ENCODE results near the gene IGFBP5.

IGFBP5 gene

DNA sequence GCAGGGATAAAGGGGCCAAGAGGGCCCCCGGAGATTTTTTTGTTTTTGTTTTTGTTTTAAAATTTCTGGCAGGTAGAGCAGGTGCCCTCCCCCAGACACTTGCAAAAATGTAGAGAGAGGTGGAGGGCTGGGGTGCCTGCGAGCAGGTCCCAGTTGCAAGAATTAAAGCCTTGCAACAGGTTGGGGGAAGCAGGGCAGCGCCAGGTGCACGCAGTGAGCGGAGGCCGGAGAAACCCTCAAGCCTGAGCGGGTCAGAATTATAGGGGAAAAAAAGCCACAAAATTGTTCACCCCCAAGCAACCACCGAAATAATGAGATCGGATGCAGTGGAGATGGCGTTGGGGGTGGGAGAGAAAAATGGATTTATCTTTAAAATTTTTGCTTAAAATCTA, 527 bp downstream of the IGFBP5 start:
- Histone ChIP-seq H3K36me3 (ENCODE audit: control insufficient read depth, low read depth, low read length) (no peaks in the 10 kb centered on the region), H3K9ac (ENCODE audit: low read length) (peak overlapping the region; percentile 53), H3K9me3 (ENCODE audit: control insufficient read depth, low read depth, low read length) (no peaks in the 10 kb centered on the region), H3K27ac (ENCODE audit: low read length) (no peak overlapping the region), H3K4me1 (ENCODE audit: control insufficient read depth, low read depth, low read length) (peaks cover 17% of the 10 kb centered on the region), H3K27me3 (ENCODE audit: control insufficient read depth, insufficient read depth, low read length) (peaks cover 53% of the 10 kb centered on the region), H3K4me3 (ENCODE audit: low read length) (peak overlapping the region; percentile 90)

DNA sequence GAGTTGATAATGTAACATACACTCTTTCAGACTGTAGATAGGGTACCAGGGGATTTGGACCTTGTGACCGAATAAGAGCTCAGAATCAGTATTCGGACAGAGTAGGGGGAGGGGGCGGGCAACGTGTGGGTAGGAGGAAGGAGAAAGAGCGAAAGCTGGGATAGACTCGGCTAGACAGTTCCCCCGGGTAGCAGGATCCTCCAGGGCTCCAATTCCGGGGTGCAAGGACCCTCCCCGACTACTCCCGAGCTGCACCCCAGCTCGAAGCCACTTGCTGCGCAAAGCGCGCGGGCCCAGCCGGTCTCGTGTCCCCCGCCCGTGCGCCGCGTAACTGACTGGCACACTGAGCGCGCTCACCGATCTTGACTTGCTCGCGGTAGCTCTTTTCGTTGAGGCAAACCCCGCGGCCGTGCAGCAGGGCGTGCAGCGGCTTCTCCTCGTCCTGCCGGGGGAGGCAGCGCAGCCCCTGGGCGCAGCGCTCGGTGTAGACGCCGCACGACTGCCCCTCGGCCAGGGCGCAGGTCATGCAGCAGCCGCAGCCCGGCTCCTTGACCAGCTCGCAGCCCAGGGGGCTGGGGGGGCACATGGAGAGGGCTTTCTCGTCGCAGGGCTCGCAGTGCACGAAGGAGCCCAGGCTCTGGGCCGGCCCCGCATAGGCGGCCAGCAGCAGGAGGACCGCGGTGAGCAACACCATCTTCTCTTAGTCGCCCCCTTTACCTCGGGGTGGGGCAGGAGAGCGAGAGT, 1.1 kb downstream of the IGFBP5 start:
- Histone ChIP-seq H3K9me3 (ENCODE audit: control insufficient read depth, low read depth, low read length) (no peaks in the 10 kb centered on the region), H3K9ac (ENCODE audit: low read length) (peak overlapping the region; percentile 31), H3K27ac (ENCODE audit: low read length) (no peak overlapping the region), H3K27me3 (ENCODE audit: control insufficient read depth, insufficient read depth, low read length) (peaks cover 54% of the 10 kb centered on the region), H3K4me3 (ENCODE audit: low read length) (peak overlapping the region; percentile 90), H3K36me3 (ENCODE audit: control insufficient read depth, low read depth, low read length) (no peaks in the 10 kb centered on the region), H3K4me1 (ENCODE audit: control insufficient read depth, low read depth, low read length) (peaks cover 17% of the 10 kb centered on the region)

DNA sequence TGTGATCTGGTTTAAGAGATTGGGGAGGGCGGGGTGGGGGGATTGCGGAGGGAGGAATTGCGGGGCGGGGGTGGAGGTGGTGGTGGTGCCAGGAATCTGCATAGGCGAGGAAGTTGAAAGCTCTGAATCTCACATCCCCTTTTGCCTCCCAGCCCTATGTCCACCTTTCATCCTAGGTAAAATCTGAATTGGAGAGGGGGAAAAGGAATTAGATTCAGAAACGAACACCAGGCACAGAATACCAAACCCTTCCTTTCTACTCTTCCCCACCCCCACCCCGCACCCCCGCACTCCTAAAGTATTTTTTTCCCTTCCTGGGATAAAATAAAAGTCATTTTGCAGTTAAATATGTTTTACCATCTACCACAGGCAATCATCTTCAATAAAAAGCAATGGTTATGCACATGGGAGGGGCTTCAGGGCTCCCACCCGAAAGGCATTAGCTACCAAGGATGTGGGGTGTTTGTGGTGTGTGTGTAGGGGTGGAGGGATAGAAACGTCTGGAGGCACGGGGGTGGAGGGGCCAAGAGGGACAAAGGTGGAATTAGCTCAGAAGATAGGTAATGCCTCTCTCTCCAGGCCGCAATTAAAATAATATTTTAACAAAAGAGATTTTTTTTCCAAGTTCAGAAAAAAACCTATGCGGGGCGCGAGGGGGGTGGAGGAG, 1.8 kb downstream of the IGFBP5 start:
- H3K4me3 ChIP-seq (ENCODE audit: low read length), result peak overlapping the region; percentile 90
- peaks cover 54% of the 10 kb centered on the region for H3K27me3 ChIP-seq (ENCODE audit: control insufficient read depth, insufficient read depth, low read length)
- no peak overlapping the region for H3K27ac ChIP-seq (ENCODE audit: low read length)
- peak overlapping the region; percentile 31 for H3K9ac ChIP-seq (ENCODE audit: low read length)
- no peaks in the 10 kb centered on the region for H3K9me3 ChIP-seq (ENCODE audit: control insufficient read depth, low read depth, low read length)
- H3K36me3 ChIP-seq (ENCODE audit: control insufficient read depth, low read depth, low read length), result no peaks in the 10 kb centered on the region
- H3K4me1 ChIP-seq (ENCODE audit: control insufficient read depth, low read depth, low read length), result peaks cover 17% of the 10 kb centered on the region

DNA sequence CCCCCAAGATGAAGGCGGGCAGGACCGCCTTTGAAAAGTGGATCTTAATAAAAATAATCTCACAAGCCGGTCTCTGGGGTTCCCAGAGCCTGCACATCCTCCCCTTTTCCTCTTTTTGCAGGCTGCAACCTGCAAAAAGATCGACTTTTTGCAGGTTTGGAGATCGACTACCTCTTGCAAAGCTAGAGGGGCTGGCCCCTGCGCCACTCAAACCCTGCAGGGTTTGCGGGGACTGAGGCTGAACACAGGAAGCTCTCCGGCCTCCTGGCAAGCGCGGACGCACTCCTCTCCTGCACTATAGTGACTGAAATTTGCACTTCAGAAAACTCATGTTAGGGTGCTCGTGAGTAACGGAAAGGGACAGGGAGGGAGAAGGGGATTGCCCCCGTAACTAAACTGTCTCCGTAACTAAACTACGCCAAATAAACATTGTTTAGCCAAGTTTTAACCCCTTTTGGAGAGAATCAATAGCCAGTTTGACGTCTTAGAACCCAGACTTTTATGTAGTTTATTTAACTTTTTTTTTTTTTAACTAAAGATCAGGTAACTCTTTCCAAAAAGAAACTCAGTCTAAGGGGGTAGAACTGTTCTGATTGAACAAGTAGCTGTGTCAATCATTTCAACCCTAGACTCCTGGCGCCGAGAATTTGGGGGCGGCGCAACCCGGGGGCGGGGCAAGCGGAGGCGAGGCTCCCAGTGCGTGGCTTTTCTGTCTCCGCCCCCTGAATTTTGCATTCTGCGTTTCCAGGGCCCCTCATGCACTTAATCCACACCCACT, 2.5 kb downstream of the IGFBP5 start:
- no peak overlapping the region for H3K27ac ChIP-seq (ENCODE audit: low read length)
- peak overlapping the region; percentile 90 for H3K4me3 ChIP-seq (ENCODE audit: low read length)
- no peaks in the 10 kb centered on the region for H3K36me3 ChIP-seq (ENCODE audit: control insufficient read depth, low read depth, low read length)
- peaks cover 17% of the 10 kb centered on the region for H3K4me1 ChIP-seq (ENCODE audit: control insufficient read depth, low read depth, low read length)
- peaks cover 54% of the 10 kb centered on the region for H3K27me3 ChIP-seq (ENCODE audit: control insufficient read depth, insufficient read depth, low read length)
- H3K9me3 ChIP-seq (ENCODE audit: control insufficient read depth, low read depth, low read length), result no peaks in the 10 kb centered on the region
- H3K9ac ChIP-seq (ENCODE audit: low read length), result peak overlapping the region; percentile 37

DNA sequence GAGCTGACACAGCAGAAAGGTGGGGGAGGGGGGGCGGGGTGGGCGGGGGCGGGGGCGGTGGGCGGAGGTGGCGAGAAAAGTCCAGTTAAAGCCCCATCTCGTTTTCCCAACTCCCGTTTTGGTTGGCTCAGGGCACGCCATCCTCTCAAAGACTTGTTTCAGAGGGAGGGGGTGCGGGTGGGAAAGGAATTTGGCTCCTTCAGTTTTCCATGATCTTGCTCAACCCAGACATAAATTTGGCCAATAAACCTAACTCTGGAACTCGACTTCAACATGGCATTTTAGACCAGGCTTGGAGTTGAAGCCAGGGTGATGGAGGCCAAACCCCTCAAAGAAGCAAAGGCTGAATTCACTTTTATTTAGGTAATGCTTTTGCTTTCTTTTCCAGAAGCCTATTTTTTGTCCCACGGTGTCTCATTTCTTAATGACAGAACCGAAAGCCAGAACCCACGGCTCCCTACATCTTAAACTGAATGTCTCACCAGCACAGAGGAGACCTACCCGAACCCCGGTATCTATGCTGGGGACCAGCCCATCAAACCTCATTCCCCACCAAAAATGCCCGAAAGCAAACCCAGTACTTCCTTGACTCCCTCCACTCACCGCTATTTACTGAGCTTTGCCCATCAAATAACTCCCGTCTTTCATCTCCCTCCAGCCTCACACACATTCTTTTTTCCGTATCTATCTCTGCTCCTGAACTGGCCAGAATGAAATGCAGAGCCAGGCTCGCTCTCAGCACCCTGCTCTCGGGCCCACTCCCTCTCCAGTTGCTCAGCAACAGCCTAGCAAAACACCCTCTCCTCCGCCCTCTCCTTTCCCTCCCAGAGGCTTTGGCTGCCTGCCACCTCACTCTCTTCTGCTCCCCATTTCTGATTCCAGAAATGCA, 4.3 kb downstream of the IGFBP5 start:
- H3K4me1 ChIP-seq (ENCODE audit: control insufficient read depth, low read depth, low read length), result peaks cover 17% of the 10 kb centered on the region
- no peak overlapping the region for H3K27ac ChIP-seq (ENCODE audit: low read length)
- no peaks in the 10 kb centered on the region for H3K36me3 ChIP-seq (ENCODE audit: control insufficient read depth, low read depth, low read length)
- peaks cover 43% of the 10 kb centered on the region for H3K27me3 ChIP-seq (ENCODE audit: control insufficient read depth, insufficient read depth, low read length)
- no peaks in the 10 kb centered on the region for H3K9me3 ChIP-seq (ENCODE audit: control insufficient read depth, low read depth, low read length)
- no peak overlapping the region for H3K9ac ChIP-seq (ENCODE audit: low read length)
- peak overlapping the region; percentile 90 for H3K4me3 ChIP-seq (ENCODE audit: low read length)

DNA sequence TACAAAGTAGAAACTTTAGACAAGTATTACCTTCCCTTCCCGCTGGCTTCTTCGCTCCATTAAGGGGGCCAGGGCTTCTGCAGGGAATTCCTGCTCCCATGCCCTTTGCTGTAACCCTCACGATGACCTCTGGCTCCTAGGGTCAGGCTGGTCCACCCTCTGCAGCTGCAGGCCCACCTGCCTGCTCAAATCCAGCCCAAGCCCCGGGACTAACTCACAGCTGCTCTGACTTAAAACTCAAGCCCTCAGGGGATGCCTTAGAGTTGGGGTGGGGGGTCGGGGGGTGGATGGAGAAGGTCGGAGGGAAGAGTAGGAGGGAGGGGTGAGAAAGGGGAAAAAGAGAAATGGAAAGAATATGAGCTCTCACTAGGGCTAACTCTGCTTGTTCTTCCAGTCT, 4.9 kb downstream of the IGFBP5 start:
- H3K27ac ChIP-seq (ENCODE audit: low read length), result no peak overlapping the region
- no peaks in the 10 kb centered on the region for H3K9me3 ChIP-seq (ENCODE audit: control insufficient read depth, low read depth, low read length)
- H3K36me3 ChIP-seq (ENCODE audit: control insufficient read depth, low read depth, low read length), result no peaks in the 10 kb centered on the region
- peaks cover 38% of the 10 kb centered on the region for H3K27me3 ChIP-seq (ENCODE audit: control insufficient read depth, insufficient read depth, low read length)
- no peak overlapping the region for H3K9ac ChIP-seq (ENCODE audit: low read length)
- peaks cover 17% of the 10 kb centered on the region for H3K4me1 ChIP-seq (ENCODE audit: control insufficient read depth, low read depth, low read length)
- no peak overlapping the region for H3K4me3 ChIP-seq (ENCODE audit: low read length)

DNA sequence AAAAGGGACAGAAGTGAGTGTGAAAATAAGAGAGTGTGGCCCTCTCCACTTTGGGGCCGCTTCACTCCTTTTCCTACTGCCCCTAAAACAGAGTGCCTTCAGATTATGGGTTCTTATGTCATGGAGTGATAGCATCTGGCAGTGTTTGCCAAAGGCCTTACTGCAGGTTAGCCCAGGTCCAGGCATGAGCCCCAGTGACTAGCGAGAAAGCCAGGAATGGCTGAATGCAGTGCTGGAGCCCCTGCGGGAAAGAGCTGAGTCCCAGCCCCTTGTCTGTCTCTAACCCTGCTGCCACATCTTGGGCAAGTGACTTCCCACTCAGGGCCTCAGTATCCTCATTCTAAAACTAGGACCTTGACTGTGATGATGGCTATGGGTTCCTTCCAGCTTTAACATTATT, 6.0 kb downstream of the IGFBP5 start:
- peaks cover 27% of the 10 kb centered on the region for H3K27me3 ChIP-seq (ENCODE audit: control insufficient read depth, insufficient read depth, low read length)
- peaks cover 15% of the 10 kb centered on the region for H3K4me1 ChIP-seq (ENCODE audit: control insufficient read depth, low read depth, low read length)
- H3K27ac ChIP-seq (ENCODE audit: low read length), result no peak overlapping the region
- no peaks in the 10 kb centered on the region for H3K9me3 ChIP-seq (ENCODE audit: control insufficient read depth, low read depth, low read length)
- H3K9ac ChIP-seq (ENCODE audit: low read length), result no peak overlapping the region
- H3K4me3 ChIP-seq (ENCODE audit: low read length), result no peak overlapping the region
- H3K36me3 ChIP-seq (ENCODE audit: control insufficient read depth, low read depth, low read length), result no peaks in the 10 kb centered on the region

DNA sequence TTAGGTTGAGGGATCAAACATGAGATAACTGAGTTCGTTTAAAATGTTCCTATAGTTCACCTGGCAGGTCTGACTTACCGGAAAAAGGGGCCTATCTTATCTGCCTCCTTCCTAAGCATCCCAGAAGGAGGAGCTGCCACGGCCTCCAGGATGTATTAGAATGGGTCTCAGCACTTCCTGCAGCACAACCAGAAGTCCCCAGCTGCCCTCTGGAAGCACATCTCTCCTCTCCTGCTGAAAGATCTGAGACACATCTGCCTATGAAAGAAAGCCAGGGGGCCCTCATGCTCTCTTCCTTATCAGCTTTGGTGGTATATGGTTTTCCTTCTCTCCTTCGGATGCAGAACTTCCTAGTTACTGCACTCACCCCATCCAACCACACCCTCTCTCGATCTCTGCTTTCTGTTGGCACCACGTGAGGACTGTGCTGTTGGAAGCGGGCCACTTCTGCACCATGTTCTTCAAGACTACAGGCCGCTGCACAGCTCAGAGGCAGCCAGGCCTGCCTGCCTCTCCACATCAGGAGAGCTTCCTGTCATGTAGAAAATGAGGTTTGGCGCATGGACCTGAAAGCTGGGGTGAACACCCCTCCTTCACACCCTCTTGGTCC, 6.5 kb downstream of the IGFBP5 start:
- H3K4me3 ChIP-seq (ENCODE audit: low read length), result no peak overlapping the region
- no peak overlapping the region for H3K27ac ChIP-seq (ENCODE audit: low read length)
- no peaks in the 10 kb centered on the region for H3K36me3 ChIP-seq (ENCODE audit: control insufficient read depth, low read depth, low read length)
- peaks cover 15% of the 10 kb centered on the region for H3K4me1 ChIP-seq (ENCODE audit: control insufficient read depth, low read depth, low read length)
- H3K9ac ChIP-seq (ENCODE audit: low read length), result no peak overlapping the region
- peaks cover 22% of the 10 kb centered on the region for H3K27me3 ChIP-seq (ENCODE audit: control insufficient read depth, insufficient read depth, low read length)
- H3K9me3 ChIP-seq (ENCODE audit: control insufficient read depth, low read depth, low read length), result no peaks in the 10 kb centered on the region

DNA sequence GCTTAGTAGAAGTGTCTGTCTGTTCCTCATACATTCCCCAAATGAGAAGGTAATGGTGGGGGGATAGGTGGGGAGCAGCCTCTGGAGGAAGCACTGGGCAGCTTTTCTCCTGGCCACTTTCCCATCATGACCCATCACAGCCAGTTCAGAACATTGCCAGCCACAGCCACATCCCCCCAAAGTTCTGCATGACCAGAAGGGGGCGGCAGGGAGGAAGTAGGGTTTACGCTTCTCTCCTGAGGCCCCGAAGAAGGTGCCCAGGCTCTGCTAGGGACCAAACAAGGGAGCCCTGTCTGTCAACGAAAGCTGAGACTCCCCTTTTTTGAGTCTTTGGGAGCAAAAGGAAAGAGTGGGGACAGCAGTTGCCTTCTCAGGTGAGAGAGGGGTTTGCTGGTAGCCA, 7.7 kb downstream of the IGFBP5 start:
- Histone ChIP-seq H3K4me1 (ENCODE audit: control insufficient read depth, low read depth, low read length) (peaks cover 12% of the 10 kb centered on the region), H3K9ac (ENCODE audit: low read length) (no peak overlapping the region), H3K27me3 (ENCODE audit: control insufficient read depth, insufficient read depth, low read length) (peaks cover 17% of the 10 kb centered on the region), H3K9me3 (ENCODE audit: control insufficient read depth, low read depth, low read length) (no peaks in the 10 kb centered on the region), H3K27ac (ENCODE audit: low read length) (no peak overlapping the region), H3K4me3 (ENCODE audit: low read length) (no peak overlapping the region), H3K36me3 (ENCODE audit: control insufficient read depth, low read depth, low read length) (no peaks in the 10 kb centered on the region)

DNA sequence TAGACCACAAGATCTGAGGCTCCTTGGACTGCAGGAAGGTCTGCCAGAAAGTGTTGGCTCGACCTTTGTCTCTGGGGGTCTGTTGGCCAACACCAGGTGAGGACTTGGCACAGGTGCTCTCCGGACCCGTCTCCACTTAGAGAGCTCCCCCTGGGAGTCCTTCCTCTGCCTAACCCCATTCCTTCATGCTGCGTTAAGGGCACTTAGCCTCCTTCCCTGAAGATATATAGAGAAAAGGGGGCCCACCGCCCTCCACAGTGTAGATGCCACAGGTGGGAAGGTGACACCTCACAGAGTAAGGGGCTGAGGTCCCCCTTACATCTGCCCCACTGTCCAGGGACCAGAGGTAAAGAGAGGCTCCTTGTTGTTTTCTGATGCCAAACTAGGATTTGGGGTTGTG, 8.2 kb downstream of the IGFBP5 start:
- Histone ChIP-seq H3K36me3 (ENCODE audit: control insufficient read depth, low read depth, low read length) (no peaks in the 10 kb centered on the region), H3K4me1 (ENCODE audit: control insufficient read depth, low read depth, low read length) (peaks cover 12% of the 10 kb centered on the region), H3K4me3 (ENCODE audit: low read length) (no peak overlapping the region), H3K27ac (ENCODE audit: low read length) (no peak overlapping the region), H3K9ac (ENCODE audit: low read length) (no peak overlapping the region), H3K27me3 (ENCODE audit: control insufficient read depth, insufficient read depth, low read length) (peaks cover 14% of the 10 kb centered on the region), H3K9me3 (ENCODE audit: control insufficient read depth, low read depth, low read length) (no peaks in the 10 kb centered on the region)

Measured in iPS-18a (cell line).